H1 (cell line): ENCODE data around the gene UGT1A9. TPM values are rescaled to one million over a fixed set of nuclear protein-coding genes. Genes with fewer than 3 reads are reported as not detected.

Experiments used
- CTCF ChIA-PET: fragments of 300-600 bp; sonication (Branson Sonifier 250); formaldehyde crosslinking; loops from one replicate; lab custom pipeline; 2021; ENCODE audit not compliant: partially characterized antibody; lab: Charles Lee
- POLR2A ChIA-PET: fragments of 300-600 bp; sonication (Branson Sonifier 250); formaldehyde crosslinking; loops from one replicate; lab custom pipeline; 2021; ENCODE audit warnings: inconsistent platforms; ENCODE audit not compliant: partially characterized antibody; lab: Charles Lee
- DNase-seq, 2 experiments: peaks; one replicate each; pipeline versions ENCODE4 v3.0.0 to v3.0.0-alpha.2; 2010 to 2022; ENCODE audit warnings: low spot score in 2 of 2, low read depth in 1 of 2, mixed read lengths in 1 of 2
- FAIRE-seq: peaks from 2 replicates; lab custom pipeline; 2011; peaks lifted over from hg19 to GRCh38; lab: Jason Lieb, UNC
- H2AFZ ChIP-seq: 2 replicates; pipeline ENCODE4 v1.8.1; 2012; ENCODE audit warnings: low read length, inconsistent platforms
- H2AK5ac ChIP-seq: 2 replicates; pipeline ENCODE4 v1.6.1; 2013; ENCODE audit warnings: low read depth, low read length
- H2BK120ac ChIP-seq: replicated peaks from 2 replicates; pipeline ENCODE3; 2013; ENCODE audit warnings: low read depth, low read length, inconsistent platforms
- H2BK12ac ChIP-seq: 2 replicates; pipeline ENCODE4 v1.6.1; 2013; ENCODE audit warnings: low read depth, low read length
- H2BK15ac ChIP-seq: 2 replicates; pipeline ENCODE4 v1.6.1; 2013; ENCODE audit warnings: low read length
- H2BK20ac ChIP-seq: 2 replicates; pipeline ENCODE4 v1.6.1; 2013; ENCODE audit warnings: low read length
- H2BK5ac ChIP-seq: 2 replicates; pipeline ENCODE4 v1.6.1; 2013; ENCODE audit warnings: low read depth, low read length
- H3K14ac ChIP-seq: 2 replicates; pipeline ENCODE4 v1.6.1; 2013; ENCODE audit warnings: inconsistent platforms; ENCODE audit not compliant: insufficient read length
- H3K18ac ChIP-seq: 2 replicates; pipeline ENCODE4 v1.6.1; 2013; ENCODE audit warnings: low read length; ENCODE audit errors: extremely low read depth
- H3K23ac ChIP-seq: 2 replicates; pipeline ENCODE4 v1.6.1; 2013; ENCODE audit warnings: inconsistent platforms; ENCODE audit not compliant: insufficient read length
- H3K23me2 ChIP-seq: 2 replicates; pipeline ENCODE4 v1.6.1; 2013; ENCODE audit warnings: low read depth, low read length
- H3K27ac ChIP-seq: 2 replicates; pipeline ENCODE4 v1.6.1; 2011; ENCODE audit warnings: low read depth, low read length, inconsistent platforms
- H3K27me3 ChIP-seq, 4 experiments: replicated peaks in 1 of 4; 1 replicate in 1 of 4; 2 replicates in 3 of 4; pipeline versions ENCODE4 v1.6.1 to v1.8.1; 2011 to 2013; ENCODE audit warnings: low read length in 3 of 4, mild to moderate bottlenecking in 3 of 4, inconsistent platforms in 2 of 4, mixed read lengths in 2 of 4, moderate library complexity in 1 of 4; ENCODE audit not compliant: control insufficient read depth in 3 of 4, insufficient read depth in 3 of 4; ENCODE audit errors: extremely low read depth in 1 of 4
- H3K36me3 ChIP-seq, 4 experiments: 2 replicates each; pipeline versions ENCODE4 v1.6.1 to v1.8.1; 2011 to 2013; ENCODE audit warnings: mild to moderate bottlenecking in 4 of 4, low read length in 3 of 4, moderate library complexity in 2 of 4, control low read depth in 1 of 4, inconsistent platforms in 1 of 4; ENCODE audit not compliant: insufficient read depth in 4 of 4, control insufficient read depth in 2 of 4
- H3K4ac ChIP-seq: replicated peaks from 2 replicates; pipeline ENCODE3; 2013; ENCODE audit warnings: low read length, low read depth, mixed read lengths, inconsistent platforms; ENCODE audit not compliant: insufficient read length
- H3K4me1 ChIP-seq, 4 experiments: replicated peaks in 1 of 4; 1 replicate in 1 of 4; 2 replicates in 3 of 4; pipeline versions ENCODE4 v1.6.1 to v1.8.1; 2011 to 2013; ENCODE audit warnings: low read length in 3 of 4, inconsistent platforms in 2 of 4, mixed read lengths in 1 of 4; ENCODE audit not compliant: insufficient read depth in 4 of 4, control insufficient read depth in 3 of 4
- H3K4me2 ChIP-seq, 2 experiments: 2 replicates each; pipeline versions ENCODE4 v1.6.1 to v1.8.1; 2011 to 2013; ENCODE audit warnings: low read depth in 2 of 2, low read length in 2 of 2, control low read depth in 1 of 2, inconsistent platforms in 1 of 2, mild to moderate bottlenecking in 1 of 2; ENCODE audit not compliant: insufficient read depth in 1 of 2
- H3K4me3 ChIP-seq, 4 experiments: fragments of 200-600, 300-600 bp in 1 of 4; sonication (generic), shearing (Covaris generic), sonication (Bioruptor Twin) in 1 of 4; 2 replicates each; pipeline versions ENCODE4 v1.5.1 to v1.8.1; 2011 to 2016; ENCODE audit warnings: low read length in 4 of 4, low read depth in 3 of 4, control low read depth in 2 of 4, inconsistent platforms in 2 of 4, mild to moderate bottlenecking in 2 of 4, mixed read lengths in 1 of 4, moderate library complexity in 1 of 4; ENCODE audit not compliant: insufficient read depth in 2 of 4; ENCODE audit errors: extremely low read depth in 1 of 4
- H3K56ac ChIP-seq: replicated peaks from 2 replicates; pipeline ENCODE3; 2013; ENCODE audit warnings: low read depth, mild to moderate bottlenecking, mixed read lengths, low read length, inconsistent platforms; ENCODE audit not compliant: insufficient read length
- H3K79me1 ChIP-seq: 2 replicates; pipeline ENCODE4 v1.6.1; 2013; ENCODE audit warnings: low read depth, low read length, control low read depth
- H3K79me2 ChIP-seq, 2 experiments: 2 replicates each; pipeline versions ENCODE4 v1.6.1 to v1.8.1; 2012 to 2013; ENCODE audit warnings: low read length in 2 of 2, mild to moderate bottlenecking in 2 of 2, inconsistent platforms in 1 of 2; ENCODE audit not compliant: insufficient read depth in 2 of 2, control insufficient read depth in 1 of 2
- H3K9ac ChIP-seq, 4 experiments: replicated peaks in 1 of 4; 1 replicate in 1 of 4; 2 replicates in 3 of 4; pipeline versions ENCODE4 v1.6.1 to v1.8.1; 2011 to 2013; ENCODE audit warnings: low read depth in 3 of 4, low read length in 3 of 4, control low read depth in 2 of 4, mild to moderate bottlenecking in 2 of 4, moderate library complexity in 2 of 4, inconsistent platforms in 1 of 4; ENCODE audit errors: extremely low read depth in 1 of 4
- H3K9me3 ChIP-seq, 2 experiments: 2 replicates each; pipeline versions ENCODE4 v1.6.1 to v1.8.1; 2012 to 2013; ENCODE audit warnings: mild to moderate bottlenecking in 2 of 2, moderate library complexity in 2 of 2, control low read depth in 1 of 2, inconsistent platforms in 1 of 2, low read depth in 1 of 2, low read length in 1 of 2, mixed read lengths in 1 of 2; ENCODE audit not compliant: insufficient read depth in 2 of 2
- H4K20me1 ChIP-seq, 2 experiments: replicated peaks in 1 of 2; 2 replicates each; pipeline versions ENCODE3 to v1.8.1; 2011 to 2013; ENCODE audit warnings: inconsistent platforms in 2 of 2, low read length in 2 of 2, mild to moderate bottlenecking in 1 of 2; ENCODE audit not compliant: insufficient read depth in 2 of 2, control insufficient read depth in 1 of 2
- H4K5ac ChIP-seq: 2 replicates; pipeline ENCODE4 v1.6.1; 2013; ENCODE audit warnings: low read length, low read depth, mixed read lengths, inconsistent platforms; ENCODE audit not compliant: insufficient read length
- H4K8ac ChIP-seq: 2 replicates; pipeline ENCODE4 v1.8.0; 2013; ENCODE audit warnings: mild to moderate bottlenecking, moderate library complexity, low read length, inconsistent platforms; ENCODE audit not compliant: insufficient read depth; ENCODE audit errors: extremely low read depth
- H4K91ac ChIP-seq: replicated peaks from 2 replicates; pipeline ENCODE3; 2013; ENCODE audit warnings: low read length, mixed read lengths, inconsistent platforms; ENCODE audit not compliant: insufficient read length
- EZH2 ChIP-seq: fragments of 200-600 bp; sonication (generic); IDR thresholded peaks from 2 replicates; pipeline ENCODE4 v1.7.1; 2012; ENCODE audit warnings: low read depth, mild to moderate bottlenecking, moderate library complexity, low read length, inconsistent platforms; ENCODE audit not compliant: severe bottlenecking
- KDM5A ChIP-seq: fragments of 200-600 bp; IDR thresholded peaks from 2 replicates; pipeline ENCODE4 v1.7.1; 2012; ENCODE audit warnings: mild to moderate bottlenecking, low read length, inconsistent platforms, mixed read lengths
- MAFK ChIP-seq: IDR thresholded peaks from 2 replicates; pipeline ENCODE4 v1.6.1; 2012; ENCODE audit warnings: low read depth, mild to moderate bottlenecking, improper control_type of control experiment, low read length
- PHF8 ChIP-seq: fragments of 200-600 bp; sonication (generic); conservative IDR thresholded peaks from 2 replicates; pipeline ENCODE4 v1.7.1; 2012; ENCODE audit warnings: low read depth, mild to moderate bottlenecking, inconsistent platforms, low read length, moderate library complexity
- RBBP5 ChIP-seq: IDR thresholded peaks from 2 replicates; pipeline ENCODE4 v1.7.1; 2012; ENCODE audit warnings: low read depth, mild to moderate bottlenecking, inconsistent platforms, low read length, moderate library complexity, borderline replicate concordance
- RFX5 ChIP-seq: IDR thresholded peaks from 2 replicates; pipeline ENCODE4 v1.6.1; 2011; ENCODE audit warnings: low read depth, low read length, improper control_type of control experiment, borderline replicate concordance
- SIN3A ChIP-seq, 2 experiments: IDR thresholded peaks in 1 of 2; conservative IDR thresholded peaks in 1 of 2; 2 replicates each; pipeline ENCODE4 v1.6.1; 2011 to 2012; ENCODE audit warnings: low read length in 2 of 2, improper control_type of control experiment in 1 of 2, low read depth in 1 of 2, mild to moderate bottlenecking in 1 of 2
- SIRT6 ChIP-seq: IDR thresholded peaks from one replicate; pipeline ENCODE4 v1.7.1; 2012; ENCODE audit warnings: low read length, inconsistent platforms
- SRF ChIP-seq: IDR thresholded peaks from 2 replicates; pipeline ENCODE4 v1.6.1; 2011; ENCODE audit warnings: mild to moderate bottlenecking, low read depth, low read length, moderate library complexity
- YY1 ChIP-seq: IDR thresholded peaks from 2 replicates; pipeline ENCODE4 v1.6.1; 2011; ENCODE audit warnings: low read depth, mild to moderate bottlenecking, low read length
- WGBS, 2 experiments: shearing (Covaris generic) in 1 of 2; methylation state at CpG; one replicate each; pipeline versions ENCODE4 v1.1.6 to v1.1.7; 2013 to 2015; ENCODE audit warnings: low lambda C conversion rate in 2 of 2, mixed read lengths in 2 of 2, inconsistent platforms in 1 of 2, low coverage in 1 of 2, missing lambda C conversion rate in 1 of 2; ENCODE audit not compliant: insufficient replicate concordance in 2 of 2, insufficient coverage in 1 of 2, insufficient read length in 1 of 2; ENCODE audit errors: extremely low coverage in 1 of 2, missing lambda C conversion rate in 1 of 2; 5-methylcytosine and 5-hydroxymethylcytosine counted together
- polyA plus RNA-seq, 7 experiments: library from polyadenylated mRNA; depleted of rRNA in 3 of 7; stranded (reverse) in 5 of 7; unstranded in 2 of 7; fragments of >200 nt in 5 of 7; fragments of 200-250 nt in 2 of 7; gene quantifications; 1 replicate in 5 of 7; 2 replicates in 1 of 7; 4 replicates in 1 of 7; pipeline versions ENCODE4 v1.2.1 to v1.2.3, GENCODE V29; 2011 to 2013; ENCODE audit warnings: missing spikeins in 2 of 7, mixed read lengths in 2 of 7
- total RNA-seq: library from RNA; stranded (reverse); fragmentation: NEBNext Ultra II Directional; extraction: Animal tissue kit (Norgen Biotek cat#: 25700); gene quantifications from 2 replicates; pipeline ENCODE4 v1.2.1, GENCODE V29; 2021

The UGT1A9 gene
- total and polyA plus RNA-seq, 2 of the 8 experiments (the other 6 are each of a cell fraction or from before 2014, with no cell fraction given): not detected

GRCh38 chr2:233756429-233757081 lies 84.9 kb downstream of the UGT1A9 start:
- H3K9ac ChIP-seq: no peak overlapping the region
- no peak overlapping the region for H3K23ac ChIP-seq
- no peak overlapping the region for H2BK120ac ChIP-seq
- FAIRE-seq: no peak
- H3K4me2 ChIP-seq: no peak overlapping the region
- H3K79me2 ChIP-seq: no peaks in the 10 kb centered on the region
- TF ChIP-seq RBBP5: no peak
- TF ChIP-seq SRF: no peak
- TF ChIP-seq KDM5A: no peak
- no peak for TF ChIP-seq RFX5
- no peak for TF ChIP-seq SIRT6
- TF ChIP-seq MAFK: no peak
- TF ChIP-seq PHF8: no peak
- no peak for TF ChIP-seq SIN3A (conservative IDR thresholded peaks at IDR 0.05 in 1 of 2, IDR thresholded peaks at IDR 0.05 in 1 of 2; ENCODE audit: low read depth in 1 of 2, low read length in 2 of 2)
- TF ChIP-seq EZH2: no peak
- no peak for TF ChIP-seq YY1
- no peak overlapping the region for H2AK5ac ChIP-seq
- no peak overlapping the region for H3K14ac ChIP-seq
- H3K27me3 ChIP-seq: no peaks in the 10 kb centered on the region
- H4K91ac ChIP-seq: no peak overlapping the region
- no peak overlapping the region for H4K8ac ChIP-seq
- H4K20me1 ChIP-seq: no peaks in the 10 kb centered on the region
- CTCF ChIA-PET: no interaction called here
- DNase-seq: no peak
- no peak overlapping the region for H2BK20ac ChIP-seq
- H3K56ac ChIP-seq: no peak overlapping the region
- H3K27ac ChIP-seq: no peak overlapping the region
- H2BK5ac ChIP-seq: no peak overlapping the region
- no peak overlapping the region for H3K4ac ChIP-seq
- no peaks in the 10 kb centered on the region for H3K4me1 ChIP-seq
- no peak overlapping the region for H2AFZ ChIP-seq
- no peaks in the 10 kb centered on the region for H3K23me2 ChIP-seq
- no peaks in the 10 kb centered on the region for H3K79me1 ChIP-seq
- no peak overlapping the region for H2BK15ac ChIP-seq
- H3K9me3 ChIP-seq: peaks cover 6 to 7% of the 10 kb centered on the region in 2 experiments; a peak in 2 of 4 replicates
- no peak overlapping the region for H3K18ac ChIP-seq
- WGBS, 2 experiments: 90% methylated on average over 6 of the region's 7 CpGs; no CpG with 5 or more reads in 1 of the 2 experiments
- H4K5ac ChIP-seq: no peak overlapping the region
- POLR2A ChIA-PET: no interaction called here
- no peaks in the 10 kb centered on the region for H3K36me3 ChIP-seq
- H2BK12ac ChIP-seq: no peak overlapping the region
- no peak overlapping the region for H3K4me3 ChIP-seq
